GM18861 (cell line): ENCODE measurements around the gene HSPB7.
A peak's percentile ranks its signal among the peaks of the same experiment; 100 is the strongest.
"Not testable (repeated sequence)": the region's sequence is repeated elsewhere in the genome, so short reads cannot be mapped to it uniquely, and the experiment has no call there.

Source experiments
- ATAC-seq: cut with Tn5 transposase; IDR thresholded peaks from one replicate; pipeline ENCODE4 v1.9.1; 2021; ENCODE audit not compliant: unreplicated experiment

HSPB7 gene

DNA sequence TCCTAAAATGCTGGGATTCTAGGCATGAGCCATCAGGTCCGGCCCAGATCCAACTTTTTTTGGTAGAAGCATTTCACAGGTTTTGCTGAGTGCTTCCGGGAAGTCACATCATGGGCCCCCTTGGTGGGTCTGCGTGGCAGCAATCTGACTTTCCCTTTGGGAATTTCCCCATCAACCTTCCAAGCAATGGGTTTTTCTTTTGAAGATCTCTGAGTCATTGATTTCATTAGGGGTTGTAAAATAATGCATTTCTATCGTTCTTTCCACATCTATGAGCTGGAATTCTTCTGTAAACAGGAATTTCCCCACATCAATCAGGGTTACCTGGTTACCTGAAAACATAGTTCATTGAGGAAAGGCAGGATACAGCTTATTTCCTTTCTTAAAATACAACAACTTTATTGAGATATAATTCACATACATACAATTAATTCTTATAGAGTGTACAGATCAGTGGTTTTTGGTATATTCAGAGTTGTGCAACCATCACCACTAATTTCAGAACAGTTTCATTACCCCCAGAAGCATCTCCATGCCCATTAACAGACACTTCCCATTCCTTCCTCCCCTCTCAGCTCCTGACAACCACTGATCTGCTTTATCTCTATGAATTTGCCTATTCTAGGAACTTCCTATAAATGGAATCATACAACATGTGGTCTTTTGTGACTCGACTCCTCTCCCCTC lies 32.1 kb downstream of the HSPB7 start:
- no peak for ATAC-seq

DNA sequence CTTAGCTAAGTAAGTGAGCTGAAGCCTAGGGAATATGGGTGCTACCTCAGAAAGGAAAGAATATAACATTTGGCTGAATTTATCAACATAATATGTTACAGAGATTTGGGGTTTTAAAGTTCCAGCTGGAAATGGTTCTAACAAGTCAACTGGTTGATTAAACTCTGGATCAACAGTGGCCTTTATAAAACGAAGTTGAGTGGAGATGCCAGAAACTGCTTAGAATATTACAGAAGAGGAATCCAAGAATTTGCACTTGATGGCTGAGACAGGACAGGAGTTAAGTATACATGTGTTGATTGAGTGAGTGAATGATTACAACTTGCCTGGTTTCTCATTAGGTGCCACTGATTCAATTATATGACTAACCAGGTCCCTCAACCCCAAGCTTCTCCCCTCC lies 34.6 kb downstream of the HSPB7 start:
- ATAC-seq: no peak

DNA sequence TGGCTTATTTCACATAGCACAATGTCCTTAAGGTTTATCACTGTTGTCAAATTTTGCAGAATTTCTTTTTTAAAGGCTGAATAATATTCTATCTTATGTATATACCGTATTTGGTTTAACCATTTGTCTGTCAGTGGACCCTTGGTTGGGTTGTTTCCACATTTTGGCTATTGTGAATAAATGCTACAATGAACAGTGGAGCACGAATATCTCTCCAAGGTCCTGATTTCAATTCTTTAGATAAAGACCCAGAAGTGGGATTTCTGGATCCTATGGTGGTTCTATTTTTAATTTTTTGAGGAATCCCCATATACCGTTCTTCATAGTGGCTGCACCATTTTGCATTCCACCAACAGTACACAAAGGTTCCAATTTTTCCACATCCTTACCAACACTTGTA lies 36.2 kb downstream of the HSPB7 start:
- ATAC-seq: no peak

DNA sequence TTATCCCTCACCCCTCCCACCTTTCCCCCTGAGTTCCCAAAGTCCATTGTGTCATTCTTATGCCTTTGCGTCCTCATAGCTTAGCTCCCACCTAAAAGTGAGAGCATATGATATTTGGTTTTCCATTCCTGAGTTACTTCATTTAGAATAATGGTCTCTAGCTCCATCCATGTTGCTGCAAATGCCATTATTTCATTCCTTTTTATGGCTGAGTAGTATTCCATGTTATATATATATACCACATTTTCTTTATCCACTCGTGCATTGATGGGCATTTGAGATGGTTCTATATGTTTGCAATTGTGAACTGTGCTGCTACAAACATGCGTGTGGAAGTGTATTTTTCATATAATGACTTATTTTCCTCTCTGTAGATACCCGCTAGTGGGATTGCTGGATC lies 39.9 kb downstream of the HSPB7 start:
- not testable (repeated sequence) for ATAC-seq

DNA sequence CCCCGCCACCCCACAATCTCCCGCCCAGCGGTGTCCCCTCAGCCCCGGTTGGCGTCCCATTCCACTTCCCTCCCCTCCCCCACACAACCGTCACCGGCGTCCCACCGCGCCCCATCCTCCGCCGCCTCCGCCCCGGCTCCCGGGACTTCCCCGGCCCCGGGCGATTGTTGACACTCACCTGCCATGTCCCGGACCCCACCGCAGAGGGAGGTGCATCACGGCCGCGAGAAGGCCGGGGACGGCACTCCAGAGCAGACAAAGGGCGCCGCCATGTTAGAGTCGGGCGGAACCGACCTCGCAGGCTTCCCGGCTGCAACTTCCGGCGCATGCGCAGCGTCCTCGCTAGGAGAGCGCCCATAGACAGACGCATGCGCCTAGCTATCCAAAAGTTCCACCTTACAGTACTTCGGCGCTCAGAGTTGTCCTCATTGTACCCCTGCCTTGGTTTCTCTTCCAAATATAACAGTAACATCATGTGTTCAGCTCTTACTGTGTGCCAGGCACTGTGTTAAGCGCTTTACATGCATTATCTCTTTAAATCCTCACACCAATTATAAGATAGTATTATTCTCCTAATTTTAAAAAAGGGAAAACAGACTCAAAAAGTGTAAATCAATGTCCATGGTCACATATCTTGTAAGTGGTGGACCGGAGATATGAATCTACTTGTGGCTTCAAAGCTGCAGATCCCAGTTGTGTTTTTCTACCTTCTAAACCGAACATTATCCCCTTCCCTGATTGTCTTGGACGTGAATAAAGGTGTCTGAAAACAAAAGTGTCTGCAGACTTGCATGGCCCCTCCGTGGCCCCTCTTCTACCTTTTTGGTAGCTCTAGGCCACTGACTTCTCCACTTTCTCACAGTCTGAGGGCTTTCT lies 41.8 kb downstream of the HSPB7 start, which contains the start of gene ZBTB17:
Gene ZBTB17 (minus strand): TSS at position 297 of the 876 bp plus-strand sequence. CDS start 27,606 bp downstream, outside the sequence.
- peak; percentile 66 for ATAC-seq

DNA sequence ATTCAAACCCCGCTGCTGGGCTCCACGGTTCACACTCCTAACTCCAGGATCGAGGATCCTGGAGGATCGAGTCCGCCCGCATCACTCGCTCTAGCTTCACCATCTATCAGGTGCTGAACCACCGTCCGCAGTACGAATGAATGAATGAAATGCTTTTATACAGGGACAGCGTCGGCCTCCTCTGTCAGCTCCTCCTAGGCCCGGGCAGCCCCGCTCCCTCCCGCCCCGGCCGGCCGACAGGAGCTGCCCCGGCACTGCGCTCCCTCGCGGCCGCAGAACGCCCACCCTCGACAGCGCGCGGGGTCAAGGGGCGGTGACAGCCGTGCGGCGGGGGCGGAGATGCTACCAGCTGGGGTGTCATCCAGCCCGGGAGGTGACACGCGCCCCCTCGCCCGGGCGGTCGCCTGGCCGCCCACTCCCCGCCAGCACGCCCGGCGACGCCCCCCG lies 42.5 kb downstream of the HSPB7 start:
- peak; percentile 42 for ATAC-seq

DNA sequence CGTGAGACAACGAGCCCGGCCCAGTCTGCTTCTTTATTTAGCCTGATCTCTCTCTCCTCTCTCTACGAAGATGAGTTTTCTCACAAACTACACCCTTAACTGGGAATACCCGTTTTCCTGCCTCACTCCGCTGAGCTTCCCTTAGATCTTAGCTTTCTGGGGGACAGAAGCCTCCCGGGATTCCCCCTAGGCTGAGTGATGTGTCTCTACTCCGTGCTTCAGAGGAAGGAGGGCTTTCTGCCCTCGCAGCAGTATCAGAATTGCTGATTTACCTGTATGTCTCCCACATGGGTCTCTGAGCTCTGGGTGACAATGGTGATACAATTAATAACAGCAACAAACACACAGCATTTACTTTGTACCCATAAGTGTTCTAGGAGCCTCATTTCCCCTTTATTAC lies 43.0 kb downstream of the HSPB7 start:
- peak; percentile 24 for ATAC-seq

DNA sequence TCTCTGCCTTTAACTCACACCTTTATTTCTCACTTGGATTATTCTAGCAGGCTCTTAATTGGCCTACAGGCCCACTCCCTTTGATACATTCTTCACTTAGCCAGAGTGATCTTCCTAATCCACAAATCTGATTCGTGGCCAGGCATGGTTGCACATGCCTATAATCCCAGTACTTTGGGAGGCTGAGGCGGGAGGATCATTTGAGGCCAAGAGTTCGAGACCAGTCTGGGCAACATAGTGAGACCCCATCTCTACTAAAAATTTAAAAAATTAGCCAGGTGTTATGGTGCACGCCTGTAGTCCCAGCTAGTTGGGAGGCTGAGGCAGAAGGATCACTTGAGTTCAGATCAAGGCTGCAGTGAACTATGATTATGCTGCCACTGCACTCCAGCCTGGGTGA lies 44.1 kb downstream of the HSPB7 start:
- ATAC-seq: no peak

DNA sequence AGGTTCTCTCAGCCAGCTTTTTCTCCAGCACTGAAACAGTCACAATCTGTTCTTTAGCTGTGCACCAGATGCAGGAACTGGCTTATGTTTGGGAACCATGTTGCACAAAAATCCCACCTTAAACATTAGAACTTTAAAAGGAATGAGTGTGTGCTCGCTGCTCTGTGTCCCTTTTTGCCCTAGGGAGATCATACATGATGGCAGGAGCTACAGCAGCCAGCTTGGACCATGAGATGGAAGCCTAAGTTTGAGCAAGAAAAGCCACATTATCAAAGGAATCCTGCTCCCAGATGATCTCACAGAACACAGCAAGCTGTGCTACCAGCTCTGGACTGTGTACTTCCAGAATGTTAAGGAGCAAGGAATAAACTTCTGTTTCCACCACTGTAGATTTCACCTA lies 45.4 kb downstream of the HSPB7 start:
- no peak for ATAC-seq

DNA sequence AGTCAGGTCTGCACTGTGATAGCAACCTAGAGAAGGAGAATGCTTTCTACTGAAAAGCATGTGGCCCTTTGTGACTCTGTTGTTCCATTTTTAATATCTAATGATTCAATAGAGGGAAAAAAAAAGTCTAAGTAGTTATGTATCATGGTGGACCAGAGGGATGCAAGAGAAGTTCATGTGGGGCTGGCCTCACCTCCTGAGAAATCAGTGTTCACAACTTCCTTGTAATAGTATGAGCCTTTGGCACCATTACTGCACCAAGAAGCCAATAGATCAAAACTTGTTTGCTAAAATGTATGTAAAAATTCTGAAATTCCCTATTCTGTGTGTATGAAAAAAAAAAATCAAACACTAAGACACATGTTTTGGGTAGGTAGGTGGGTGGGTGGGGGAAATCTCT lies 46.9 kb downstream of the HSPB7 start:
- no peak for ATAC-seq

DNA sequence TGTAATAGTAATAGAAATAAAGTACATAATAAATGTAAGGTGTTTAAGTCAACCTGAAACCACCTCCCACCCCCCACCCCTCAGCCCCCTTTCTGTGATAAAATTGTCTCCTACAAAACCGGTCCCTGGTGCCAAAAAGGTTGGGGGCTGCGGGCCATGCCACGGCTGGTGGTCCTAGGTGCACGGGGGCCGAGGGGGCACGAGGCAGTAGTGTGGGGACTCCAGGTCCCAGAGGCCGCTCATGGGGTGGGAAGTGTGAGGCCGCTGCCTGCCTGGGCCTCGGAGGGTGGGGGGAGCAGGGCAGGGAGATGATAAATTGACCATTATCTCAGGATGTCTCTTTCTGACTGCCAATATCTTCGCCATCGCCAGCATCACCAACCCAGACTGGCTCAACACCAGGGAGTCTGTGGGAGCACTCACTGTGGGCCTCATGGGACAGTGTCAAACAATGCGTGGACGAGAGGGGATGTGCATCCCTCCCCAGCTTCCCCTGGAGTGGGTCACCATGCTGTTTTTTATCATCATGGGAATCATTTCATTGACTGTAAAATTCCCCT lies 48.4 kb downstream of the HSPB7 start:
- ATAC-seq: no peak

DNA sequence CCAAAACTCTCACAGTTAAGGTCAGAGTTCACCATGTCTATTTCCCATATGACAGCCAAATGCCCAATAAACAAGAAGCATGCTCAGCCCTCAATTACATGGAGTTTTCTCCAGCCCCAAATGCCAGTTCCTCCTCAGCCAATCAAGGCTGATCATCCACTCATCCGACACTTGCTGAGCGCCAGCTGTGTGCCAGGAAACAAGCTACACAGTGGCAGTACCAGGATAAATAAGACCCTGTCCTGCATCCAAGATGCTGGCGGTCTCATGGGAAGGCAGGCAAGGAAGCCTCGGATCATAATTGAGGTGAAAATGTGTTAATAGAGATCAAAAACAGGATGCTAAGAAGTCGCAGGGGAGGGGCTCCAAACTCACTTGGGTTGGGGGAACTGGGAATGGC lies 49.7 kb downstream of the HSPB7 start:
- no peak for ATAC-seq

DNA sequence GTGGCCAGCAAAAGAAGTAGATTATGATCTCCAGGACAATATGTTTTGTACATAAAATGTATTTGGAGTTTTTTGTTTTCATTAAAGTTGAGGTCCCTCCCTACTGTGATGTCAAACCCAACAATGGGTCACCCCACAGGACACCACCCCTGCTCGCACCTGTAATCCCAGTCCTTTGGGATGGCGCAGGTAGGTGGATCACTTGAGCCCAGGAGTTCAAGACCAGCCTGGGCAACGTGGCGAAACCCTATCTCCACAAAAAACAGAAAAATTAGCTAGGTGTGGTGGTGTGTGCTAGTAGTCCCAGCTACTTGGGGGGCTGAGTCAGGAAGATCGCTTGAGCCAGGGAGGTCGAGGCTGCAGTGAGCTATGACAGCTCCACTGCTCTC lies 50.9 kb downstream of the HSPB7 start:
- ATAC-seq: no peak

DNA sequence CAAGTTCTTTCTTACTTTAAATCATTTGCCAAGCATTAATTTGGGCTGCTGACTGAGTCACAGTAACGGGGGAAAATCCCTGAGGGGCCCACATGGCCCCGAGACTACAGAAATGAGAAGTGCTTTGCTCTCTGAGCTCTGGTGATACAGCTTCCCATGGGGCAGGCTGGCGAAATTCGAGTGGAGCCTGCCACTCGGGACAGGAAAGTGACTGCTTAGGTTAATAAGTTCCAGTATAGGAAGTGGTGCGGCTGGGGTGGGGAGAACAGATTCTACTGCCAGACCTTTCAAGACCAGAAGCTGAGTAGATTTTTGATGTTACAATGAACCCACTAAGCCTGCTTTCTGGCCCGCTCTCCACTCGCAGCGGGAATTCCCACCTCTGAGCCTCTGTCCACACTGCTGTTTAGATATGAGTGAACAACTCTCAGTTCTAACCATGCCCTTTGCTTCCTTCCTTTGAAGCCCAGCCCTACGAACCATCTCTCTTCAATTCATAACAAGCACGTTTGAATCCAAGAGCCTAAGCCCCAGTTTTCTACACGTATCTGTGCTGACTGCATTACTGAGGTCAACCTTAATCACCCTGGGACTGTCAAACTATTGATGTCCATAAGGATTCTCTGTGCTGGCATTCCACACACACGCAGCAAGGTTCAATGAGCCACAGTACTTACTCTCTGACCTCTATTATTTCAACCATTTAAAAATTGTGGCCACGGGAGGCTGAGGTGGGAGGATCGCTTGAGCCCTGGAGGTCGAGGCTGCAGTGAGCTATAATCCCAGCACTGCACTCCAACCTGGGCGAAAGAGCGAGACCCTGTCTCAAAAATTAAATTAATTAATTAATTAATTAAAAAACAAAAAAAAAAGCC lies 51.5 kb downstream of the HSPB7 start:
- ATAC-seq: peak; percentile 58

DNA sequence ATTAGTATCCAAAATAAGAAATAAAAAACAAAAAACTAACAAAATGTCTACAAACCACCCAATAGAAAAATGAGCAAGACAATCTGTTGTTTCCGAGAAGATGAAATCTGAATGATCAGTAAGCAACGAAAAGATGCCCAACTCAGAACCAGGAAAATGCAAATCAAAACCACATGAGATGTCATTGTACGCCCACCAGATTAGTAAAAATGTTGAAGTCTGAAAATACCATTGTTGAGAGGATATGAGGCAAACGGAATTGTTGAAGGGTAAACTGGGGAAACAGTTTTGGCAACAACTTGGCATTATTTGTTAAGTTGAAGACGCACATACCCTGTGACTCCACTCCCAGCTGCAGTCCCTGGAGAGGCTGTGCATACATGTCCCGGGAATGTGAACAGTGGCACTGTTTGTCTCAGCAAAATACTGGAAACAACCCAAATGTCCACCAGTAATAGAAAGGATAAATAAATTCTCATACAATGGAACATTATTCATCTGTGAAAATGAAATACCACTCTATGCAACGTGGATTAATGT lies 52.5 kb downstream of the HSPB7 start:
- peak; percentile 17 for ATAC-seq
